Mucosa of rectum (tissue), 2 donors: Measurements from ENCODE around the gene RAB18.

Source experiments
- H3K27ac ChIP-seq, 2 donors: one replicate each; pipeline ENCODE4 v1.7.0; 2013; ENCODE audit warnings: inconsistent platforms in 2 of 2, low read depth in 2 of 2, low read length in 2 of 2
- H3K27me3 ChIP-seq, 2 donors: one replicate each; pipeline ENCODE4 v1.7.0; 2013; ENCODE audit warnings: low read length in 2 of 2; ENCODE audit not compliant: control insufficient read depth in 2 of 2, insufficient read depth in 2 of 2
- H3K36me3 ChIP-seq, 2 donors: one replicate each; pipeline ENCODE4 v1.7.0; 2013; ENCODE audit warnings: low read length in 2 of 2; ENCODE audit not compliant: control insufficient read depth in 2 of 2, insufficient read depth in 2 of 2
- H3K4me1 ChIP-seq, 2 donors: one replicate each; pipeline ENCODE4 v1.7.0; 2013; ENCODE audit warnings: low read length in 2 of 2, mild to moderate bottlenecking in 1 of 2; ENCODE audit not compliant: control insufficient read depth in 2 of 2, insufficient read depth in 2 of 2
- H3K4me3 ChIP-seq, 2 donors: one replicate each; pipeline ENCODE4 v1.7.0; 2013; ENCODE audit warnings: low read length in 2 of 2
- H3K9ac ChIP-seq, 2 donors: one replicate each; pipeline ENCODE4 v1.7.0; 2013; ENCODE audit warnings: low read length in 2 of 2, low read depth in 1 of 2, mild to moderate bottlenecking in 1 of 2
- H3K9me3 ChIP-seq, 2 donors: one replicate each; pipeline ENCODE4 v1.7.0; 2013; ENCODE audit warnings: low read length in 2 of 2; ENCODE audit not compliant: control insufficient read depth in 2 of 2
- donor health status: healthy.
- donor health status: Normal muscosa, but diverticular disease.

The RAB18 gene

GRCh38 chr10:27479016-27479415, 25.1 kb upstream of the RAB18 start:
- no peaks in the 10 kb centered on the region for H3K36me3 ChIP-seq
- peaks cover 0 to under 1% of the 10 kb centered on the region in 2 donors for H3K27me3 ChIP-seq
- H3K4me3 ChIP-seq = no peak overlapping the region
- H3K9ac ChIP-seq = no peak overlapping the region
- H3K9me3 ChIP-seq = no peaks in the 10 kb centered on the region
- no peaks in the 10 kb centered on the region for H3K4me1 ChIP-seq
- H3K27ac ChIP-seq = no peak overlapping the region

- no peaks in the 10 kb centered on the region for H3K36me3 ChIP-seq
- H3K9ac ChIP-seq = no peak overlapping the region
- no peaks in the 10 kb centered on the region for H3K4me1 ChIP-seq
- H3K27me3 ChIP-seq = peaks cover 0 to 2% of the 10 kb centered on the region in 2 donors
- H3K27ac ChIP-seq = no peak overlapping the region
- no peaks in the 10 kb centered on the region for H3K9me3 ChIP-seq
- H3K4me3 ChIP-seq = no peak overlapping the region
Measured at GRCh38 chr10:27481486-27481885, 22.6 kb upstream of the RAB18 start.

- H3K27ac ChIP-seq = no peak overlapping the region
- H3K27me3 ChIP-seq = peaks cover 0 to 2% of the 10 kb centered on the region in 2 donors
- no peak overlapping the region for H3K9ac ChIP-seq
- H3K36me3 ChIP-seq = no peaks in the 10 kb centered on the region
- H3K4me1 ChIP-seq = no peaks in the 10 kb centered on the region
- H3K4me3 ChIP-seq = no peak overlapping the region
- no peaks in the 10 kb centered on the region for H3K9me3 ChIP-seq
Measured at GRCh38 chr10:27482984-27483956, 20.8 kb upstream of the RAB18 start.

GRCh38 chr10:27485368-27485767, 18.7 kb upstream of the RAB18 start:
- Histone ChIP-seq H3K9me3 (no peaks in the 10 kb centered on the region), H3K9ac (no peak overlapping the region), H3K36me3 (no peaks in the 10 kb centered on the region), H3K27me3 (peaks cover 0 to 2% of the 10 kb centered on the region in 2 donors), H3K4me3 (no peak overlapping the region), H3K4me1 (no peaks in the 10 kb centered on the region), H3K27ac (no peak overlapping the region)

- Histone ChIP-seq H3K9ac (no peak overlapping the region), H3K36me3 (no peaks in the 10 kb centered on the region), H3K4me1 (no peaks in the 10 kb centered on the region), H3K4me3 (no peak overlapping the region), H3K9me3 (peaks cover 2% of the 10 kb centered on the region in 2 donors), H3K27ac (no peak overlapping the region), H3K27me3 (peaks cover 0 to 2% of the 10 kb centered on the region in 2 donors)
Measured at GRCh38 chr10:27485986-27486385, 18.1 kb upstream of the RAB18 start.

GRCh38 chr10:27490807-27491206, 13.3 kb upstream of the RAB18 start:
- H3K9me3 ChIP-seq = peaks cover 2 to 4% of the 10 kb centered on the region in 2 donors
- H3K27me3 ChIP-seq = no peaks in the 10 kb centered on the region
- H3K9ac ChIP-seq = no peak overlapping the region
- H3K27ac ChIP-seq = no peak overlapping the region
- H3K36me3 ChIP-seq = no peaks in the 10 kb centered on the region
- no peaks in the 10 kb centered on the region for H3K4me1 ChIP-seq
- H3K4me3 ChIP-seq = no peak overlapping the region

- H3K9me3 ChIP-seq = peaks cover 2 to 4% of the 10 kb centered on the region in 2 donors
- H3K27me3 ChIP-seq = no peaks in the 10 kb centered on the region
- H3K4me1 ChIP-seq = no peaks in the 10 kb centered on the region
- no peak overlapping the region for H3K4me3 ChIP-seq
- H3K27ac ChIP-seq = no peak overlapping the region
- no peak overlapping the region for H3K9ac ChIP-seq
- H3K36me3 ChIP-seq = no peaks in the 10 kb centered on the region
Measured at GRCh38 chr10:27494116-27494805, 9.8 kb upstream of the RAB18 start.

- Histone ChIP-seq H3K4me1 (no peaks in the 10 kb centered on the region), H3K4me3 (no peak overlapping the region), H3K9ac (no peak overlapping the region), H3K36me3 (no peaks in the 10 kb centered on the region), H3K27me3 (no peaks in the 10 kb centered on the region), H3K27ac (no peak overlapping the region), H3K9me3 (no peaks in the 10 kb centered on the region)
Measured at GRCh38 chr10:27496137-27496536, 8.0 kb upstream of the RAB18 start.

GRCh38 chr10:27500096-27500495, 4.0 kb upstream of the RAB18 start:
- H3K27me3 ChIP-seq = no peaks in the 10 kb centered on the region
- H3K4me1 ChIP-seq = peaks cover 5 to 11% of the 10 kb centered on the region in 2 donors
- no peaks in the 10 kb centered on the region for H3K9me3 ChIP-seq
- no peak overlapping the region for H3K4me3 ChIP-seq
- H3K27ac ChIP-seq = no peak overlapping the region
- H3K9ac ChIP-seq = no peak overlapping the region
- no peaks in the 10 kb centered on the region for H3K36me3 ChIP-seq

GRCh38 chr10:27500886-27501285, 3.2 kb upstream of the RAB18 start:
- Histone ChIP-seq H3K27me3 (no peaks in the 10 kb centered on the region), H3K9me3 (no peaks in the 10 kb centered on the region), H3K4me3 (no peak overlapping the region), H3K9ac (no peak overlapping the region), H3K4me1 (peaks cover 11 to 16% of the 10 kb centered on the region in 2 donors), H3K27ac (no peak overlapping the region), H3K36me3 (no peaks in the 10 kb centered on the region)
